ENCODE results near the gene HBG2. TPM values are rescaled to one million over a fixed set of nuclear protein-coding genes. Genes with fewer than 3 reads are reported as not detected.
A peak's percentile ranks its signal among the peaks of the same experiment; 100 is the strongest.
"Not testable (repeated sequence)": the region's sequence is repeated elsewhere in the genome, so short reads cannot be mapped to it uniquely, and the experiment has no call there.

Gene HBG2
- total and polyA plus RNA-seq, 4 donors: 0.31 to 13,246 (median 4.6) TPM

- peaks cover 0 to 2% (median 0%) of the 10 kb centered on the region in 4 donors for H3K9me3 ChIP-seq (ENCODE audit: control insufficient read depth in 4 of 4, insufficient read depth in 3 of 4, low read length in 3 of 4)
- ATAC-seq (ENCODE audit: insufficient read depth, low FRiP score): no peak
- 63 to 85% methylated on average over 4 of the region's 4 CpGs for WGBS, 2 donors
Observed at GRCh38 chr11:5297721-5298323, 43.2 kb upstream of the HBG2 start.

GRCh38 chr11:5294342-5294995 lies 39.9 kb upstream of the HBG2 start:
- not testable (repeated sequence) for H3K4me3 ChIP-seq; H3K9ac ChIP-seq (ENCODE audit: insufficient read depth in 1 of 2, low read length in 2 of 2); H3K36me3 ChIP-seq (ENCODE audit: control insufficient read depth in 4 of 4, insufficient read depth in 4 of 4, low read length in 4 of 4); ATAC-seq (ENCODE audit: insufficient read depth, low FRiP score); H3K9me3 ChIP-seq (ENCODE audit: control insufficient read depth in 4 of 4, insufficient read depth in 3 of 4, low read length in 3 of 4); H3K4me1 ChIP-seq (ENCODE audit: control insufficient read depth in 5 of 5, insufficient read depth in 5 of 5, low read length in 5 of 5); H3K27me3 ChIP-seq (ENCODE audit: control insufficient read depth in 3 of 3, insufficient read depth in 3 of 3, low read length in 2 of 3); H3K27ac ChIP-seq (ENCODE audit: low read depth in 1 of 2, low read length in 1 of 2); DNase-seq
- WGBS, 2 donors: 92 to 98% methylated on average over 39 to 41 of the region's 41 CpGs

More at GRCh38 chr11:5297721-5298323, 43.2 kb upstream of the HBG2 start:
- no peaks in the 10 kb centered on the region for H3K27me3 ChIP-seq (ENCODE audit: control insufficient read depth in 3 of 3, insufficient read depth in 3 of 3, low read length in 2 of 3)
- no peak overlapping the region for H3K27ac ChIP-seq (ENCODE audit: low read depth in 1 of 2, low read length in 1 of 2)
- DNase-seq: peak in 2 of 3 donors; percentile 27 to 34
- H3K9ac ChIP-seq (ENCODE audit: insufficient read depth in 1 of 2, low read length in 2 of 2): no peak overlapping the region
- peaks cover 0 to 1% (median 0%) of the 10 kb centered on the region in 4 donors for H3K36me3 ChIP-seq (ENCODE audit: control insufficient read depth in 4 of 4, insufficient read depth in 4 of 4, low read length in 4 of 4)
- no peak for TF ChIP-seq CTCF (IDR thresholded peaks at IDR 0.05; ENCODE audit: control extremely low read depth, extremely low read depth)
- H3K4me3 ChIP-seq: no peak overlapping the region
- peaks cover 0 to 6% (median 0%) of the 10 kb centered on the region in 5 donors for H3K4me1 ChIP-seq (ENCODE audit: control insufficient read depth in 5 of 5, insufficient read depth in 5 of 5, low read length in 5 of 5)

GRCh38 chr11:5293028-5293427 lies 38.4 kb upstream of the HBG2 start:
- Histone ChIP-seq H3K9ac (ENCODE audit: insufficient read depth in 1 of 2, low read length in 2 of 2) (no peak overlapping the region), H3K9me3 (ENCODE audit: control insufficient read depth in 4 of 4, insufficient read depth in 3 of 4, low read length in 3 of 4) (peaks cover 0 to 2% (median 0%) of the 10 kb centered on the region in 4 donors), H3K27me3 (ENCODE audit: control insufficient read depth in 3 of 3, insufficient read depth in 3 of 3, low read length in 2 of 3) (no peaks in the 10 kb centered on the region), H3K4me1 (ENCODE audit: control insufficient read depth in 5 of 5, insufficient read depth in 5 of 5, low read length in 5 of 5) (peaks cover 0 to 6% (median 0%) of the 10 kb centered on the region in 5 donors), H3K4me3 (no peak overlapping the region), H3K36me3 (ENCODE audit: control insufficient read depth in 4 of 4, insufficient read depth in 4 of 4, low read length in 4 of 4) (no peaks in the 10 kb centered on the region), H3K27ac (ENCODE audit: low read depth in 1 of 2, low read length in 1 of 2) (no peak overlapping the region)
- no peak for TF ChIP-seq CTCF (IDR thresholded peaks at IDR 0.05; ENCODE audit: control extremely low read depth, extremely low read depth)
- DNase-seq (no peak), ATAC-seq (ENCODE audit: insufficient read depth, low FRiP score) (no peak)
- 92 to 93% methylated on average over 8 of the region's 8 CpGs for WGBS, 2 donors

- Histone ChIP-seq H3K36me3 (ENCODE audit: control insufficient read depth in 4 of 4, insufficient read depth in 4 of 4, low read length in 4 of 4) (no peaks in the 10 kb centered on the region), H3K4me3 (no peak overlapping the region), H3K27ac (ENCODE audit: low read depth in 1 of 2, low read length in 1 of 2) (no peak overlapping the region), H3K9ac (ENCODE audit: insufficient read depth in 1 of 2, low read length in 2 of 2) (no peak overlapping the region), H3K27me3 (ENCODE audit: control insufficient read depth in 3 of 3, insufficient read depth in 3 of 3, low read length in 2 of 3) (no peaks in the 10 kb centered on the region), H3K9me3 (ENCODE audit: control insufficient read depth in 4 of 4, insufficient read depth in 3 of 4, low read length in 3 of 4) (peaks cover 0 to 2% (median 0%) of the 10 kb centered on the region in 4 donors), H3K4me1 (ENCODE audit: control insufficient read depth in 5 of 5, insufficient read depth in 5 of 5, low read length in 5 of 5) (no peaks in the 10 kb centered on the region)
- 85 to 89% methylated on average over 1 of the region's 1 CpG for WGBS, 2 donors
- no peak for TF ChIP-seq CTCF (IDR thresholded peaks at IDR 0.05; ENCODE audit: control extremely low read depth, extremely low read depth)
- no peak for ATAC-seq (ENCODE audit: insufficient read depth, low FRiP score)
- DNase-seq: no peak
Observed at GRCh38 chr11:5291207-5291838, 36.7 kb upstream of the HBG2 start.

Data from lung (tissue), 12 donors.